RWPE1 (cell line): ENCODE measurements around the gene TRIM29.

Experiments used
- CTCF ChIA-PET: fragments of 350-600 bp; sonication (Branson Sonifier 250); formaldehyde crosslinking; extraction: SDS; loops from one replicate; lab custom pipeline; 2021; lab: Yijun Ruan, JAX
- POLR2A ChIA-PET: fragments of 400-600 bp; formaldehyde crosslinking; extraction: SDS; loops from one replicate; lab custom pipeline; 2020; ENCODE audit warnings: antibody characterized with exemption; ENCODE audit not compliant: low non-redundant PET; lab: Yijun Ruan, JAX
- DNase-seq: peaks from one replicate; pipeline ENCODE4 v3.0.0; 2012; ENCODE audit warnings: low spot score
- H3K27ac ChIP-seq: fragments of 450-650 bp; 2 replicates; pipeline ENCODE4 v1.5.1; 2017
- TF ChIP-seq, protein P1 (sequence below): fragments of 450-650 bp; conservative IDR thresholded peaks from 2 replicates; pipeline ENCODE4 v1.5.1; 2017; ENCODE audit warnings: low read depth, mild to moderate bottlenecking

The TRIM29 gene

DNA sequence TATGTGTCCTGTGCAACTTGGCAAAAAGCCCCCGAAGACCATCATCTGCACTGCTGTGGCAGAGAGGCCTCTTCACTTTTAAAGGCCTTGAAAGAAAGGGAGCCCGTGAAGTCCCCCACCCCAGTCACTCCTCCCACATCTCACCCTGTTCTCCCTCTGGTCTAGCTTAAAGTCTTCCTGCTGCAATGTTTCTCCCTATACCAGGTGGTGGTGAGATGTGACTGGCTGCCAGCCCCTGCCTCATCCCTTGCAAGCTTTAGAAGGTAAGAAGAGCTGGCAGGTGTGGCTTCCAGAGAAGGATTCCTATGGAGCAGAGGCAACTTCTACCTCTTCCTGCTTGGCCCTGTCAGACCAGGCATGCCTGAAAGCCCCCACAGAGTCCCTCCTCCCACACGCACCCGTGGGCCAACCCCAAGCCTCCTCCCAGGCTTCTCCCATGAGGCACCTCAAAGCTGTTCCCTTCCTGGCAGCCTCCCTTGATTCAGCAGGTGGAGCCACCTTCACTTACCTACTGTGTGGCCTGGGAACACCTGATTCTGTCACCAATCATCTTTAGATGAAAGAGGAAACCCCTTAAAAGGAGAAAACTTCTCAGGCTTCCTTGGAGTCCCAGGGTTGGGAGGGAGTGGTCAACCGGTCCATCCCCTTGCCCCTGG lies 4.0 kb upstream of the TRIM29 start:
- H3K27ac ChIP-seq, result no peak overlapping the region
- ChIA-PET POLR2A (no interaction called here), CTCF (interaction anchor here (1.2 kb wide), 1 partner anchor 10 kb away, joined by 4 read pairs; no protein-coding TSS in a partner anchor)
- TF ChIP-seq, protein P1, sequence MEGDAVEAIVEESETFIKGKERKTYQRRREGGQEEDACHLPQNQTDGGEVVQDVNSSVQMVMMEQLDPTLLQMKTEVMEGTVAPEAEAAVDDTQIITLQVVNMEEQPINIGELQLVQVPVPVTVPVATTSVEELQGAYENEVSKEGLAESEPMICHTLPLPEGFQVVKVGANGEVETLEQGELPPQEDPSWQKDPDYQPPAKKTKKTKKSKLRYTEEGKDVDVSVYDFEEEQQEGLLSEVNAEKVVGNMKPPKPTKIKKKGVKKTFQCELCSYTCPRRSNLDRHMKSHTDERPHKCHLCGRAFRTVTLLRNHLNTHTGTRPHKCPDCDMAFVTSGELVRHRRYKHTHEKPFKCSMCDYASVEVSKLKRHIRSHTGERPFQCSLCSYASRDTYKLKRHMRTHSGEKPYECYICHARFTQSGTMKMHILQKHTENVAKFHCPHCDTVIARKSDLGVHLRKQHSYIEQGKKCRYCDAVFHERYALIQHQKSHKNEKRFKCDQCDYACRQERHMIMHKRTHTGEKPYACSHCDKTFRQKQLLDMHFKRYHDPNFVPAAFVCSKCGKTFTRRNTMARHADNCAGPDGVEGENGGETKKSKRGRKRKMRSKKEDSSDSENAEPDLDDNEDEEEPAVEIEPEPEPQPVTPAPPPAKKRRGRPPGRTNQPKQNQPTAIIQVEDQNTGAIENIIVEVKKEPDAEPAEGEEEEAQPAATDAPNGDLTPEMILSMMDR, result no peak
- DNase-seq, result no peak

DNA sequence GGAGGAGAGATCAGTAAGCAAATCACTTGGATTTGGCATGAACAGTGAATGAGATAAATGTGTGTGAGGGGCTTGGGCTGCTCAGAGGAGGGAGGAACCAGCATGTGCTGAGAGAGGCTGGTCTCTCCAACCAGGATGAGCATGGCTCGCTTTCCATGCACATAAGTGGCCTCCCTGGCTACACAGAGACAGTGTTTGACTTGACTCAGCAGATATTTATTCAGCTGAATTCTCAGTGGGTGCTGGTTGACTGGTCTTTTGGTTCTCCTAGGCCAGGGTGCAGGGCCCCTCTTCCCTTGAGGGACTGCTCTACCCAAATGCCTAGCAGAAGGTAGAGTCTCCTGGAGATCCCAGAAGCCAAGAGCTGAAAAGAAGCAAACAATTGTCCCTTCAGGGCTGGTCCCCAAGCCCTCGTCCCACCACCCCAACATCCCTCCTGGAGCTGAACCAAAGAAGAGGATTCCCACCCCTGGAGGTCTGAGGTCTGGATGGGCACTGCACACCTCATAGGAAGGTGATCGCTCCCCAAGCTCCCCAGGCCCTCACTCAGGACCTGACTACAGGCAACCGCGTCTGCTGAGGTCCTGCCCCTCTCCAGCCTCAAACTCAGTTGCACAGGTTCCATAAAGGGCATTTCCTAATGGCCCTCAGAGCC lies 3.3 kb upstream of the TRIM29 start:
- TF ChIP-seq, protein P1, result no peak
- ChIA-PET POLR2A (no interaction called here), CTCF (no interaction called here)
- H3K27ac ChIP-seq, result no peak overlapping the region
- no peak for DNase-seq

DNA sequence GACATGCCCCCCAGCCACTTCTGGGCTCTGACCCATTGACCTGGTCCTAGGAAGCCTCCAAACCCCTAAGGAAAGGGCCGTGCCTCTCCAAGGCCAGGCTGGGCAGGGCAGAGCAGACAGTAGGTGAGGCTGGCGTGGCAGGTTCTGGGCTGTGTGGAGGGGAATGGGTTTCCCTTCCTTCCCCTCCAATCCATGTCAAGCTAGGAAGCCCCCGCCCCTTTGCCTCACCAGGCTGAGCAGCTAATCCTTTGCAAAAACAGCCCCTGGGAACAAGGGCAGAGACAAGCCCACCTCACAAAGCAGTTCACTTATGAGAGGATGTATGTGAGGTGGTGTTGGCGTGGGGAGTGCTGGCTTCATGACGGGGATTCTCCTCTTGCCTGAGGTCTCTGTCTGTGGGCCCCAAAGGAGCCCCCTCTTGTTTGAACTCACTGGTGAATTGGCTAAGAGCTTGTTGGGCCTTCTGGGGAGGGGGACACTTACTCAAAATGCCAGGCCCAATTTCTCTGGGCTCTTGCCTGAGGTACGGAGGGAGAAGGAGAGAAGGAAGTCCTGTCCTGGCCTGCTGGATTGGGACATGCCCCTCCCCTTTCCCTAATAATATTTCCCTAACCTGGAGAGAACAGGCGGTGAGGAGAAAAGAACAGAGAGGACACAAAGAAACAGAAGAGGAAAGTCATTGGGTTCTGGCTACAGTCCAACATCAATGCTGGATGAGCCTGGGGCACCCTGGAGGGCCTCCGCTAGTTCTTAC lies 1.6 kb upstream of the TRIM29 start:
- POLR2A ChIA-PET, result no interaction called here
- TF ChIP-seq, protein P1, result no peak
- CTCF ChIA-PET, result interaction anchor here (0.6 to 0.7 kb wide), 3 partner anchors 95 to 991 kb away, joined by 3 read pairs; partner anchors contain the start of gene ABCG4
- DNase-seq, result no peak
- peak overlapping the region; percentile 99 for H3K27ac ChIP-seq

DNA sequence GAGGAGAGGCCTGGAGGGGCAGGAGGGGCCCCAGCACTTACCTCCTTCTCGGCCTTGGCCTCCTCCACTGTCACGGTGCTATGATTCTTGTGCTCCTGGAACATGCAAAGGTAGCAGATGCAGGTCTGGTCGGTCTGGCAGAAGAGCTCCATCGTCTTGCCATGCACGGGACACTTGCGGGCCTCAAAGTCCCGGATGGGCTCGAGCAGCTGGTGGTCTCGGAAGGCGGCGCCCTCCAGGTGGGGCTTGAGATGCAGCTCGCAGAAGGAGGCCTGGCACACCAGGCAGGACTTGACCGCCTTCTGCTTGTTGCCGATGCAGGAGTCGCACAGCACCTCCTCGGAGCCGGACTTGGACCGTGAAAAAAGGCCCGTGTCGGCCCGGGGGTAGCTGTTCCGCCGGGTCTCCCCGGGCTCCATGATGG lies 714 bp downstream of the TRIM29 start:
- no peak for DNase-seq
- TF ChIP-seq, protein P1, result no peak
- peak overlapping the region; percentile 99 for H3K27ac ChIP-seq
- CTCF ChIA-PET, result interaction anchor here (0.6 to 3.5 kb wide), 11 partner anchors 9 to 1050 kb away, joined by 3 to 32 read pairs (median 4); no protein-coding TSS in a partner anchor
- POLR2A ChIA-PET, result interaction anchor here (0.6 to 1.9 kb wide), 5 partner anchors 9 to 1684 kb away, joined by 3 to 7 read pairs (median 4); no protein-coding TSS in a partner anchor

DNA sequence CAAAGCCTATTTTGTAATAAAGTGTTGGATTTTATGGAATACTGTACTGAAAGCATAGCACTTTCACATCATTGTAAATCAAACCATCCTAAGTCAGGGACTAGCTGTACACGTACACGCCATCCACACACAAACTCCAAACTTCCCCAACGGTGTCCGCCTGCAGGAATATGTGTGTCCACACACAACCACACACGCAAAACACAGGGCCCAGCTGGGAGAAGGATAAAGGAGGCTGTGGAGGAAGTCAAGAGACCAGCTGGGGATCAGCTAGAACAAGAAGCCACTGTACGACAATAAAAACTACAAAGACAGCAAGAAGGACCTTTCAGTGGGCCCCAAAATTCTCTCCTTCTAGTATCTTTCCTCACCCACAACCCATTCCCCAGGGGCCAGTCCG lies 1.6 kb downstream of the TRIM29 start:
- H3K27ac ChIP-seq, result peak overlapping the region; percentile 99
- CTCF ChIA-PET, result interaction anchor here (1.2 to 3.5 kb wide), 2 partner anchors 24 to 33 kb away, joined by 3 to 32 read pairs; no protein-coding TSS in a partner anchor
- POLR2A ChIA-PET, result interaction anchor here (1.1 kb wide), 1 partner anchor 15 kb away, joined by 6 read pairs; no protein-coding TSS in a partner anchor
- TF ChIP-seq, protein P1, result no peak
- no peak for DNase-seq

DNA sequence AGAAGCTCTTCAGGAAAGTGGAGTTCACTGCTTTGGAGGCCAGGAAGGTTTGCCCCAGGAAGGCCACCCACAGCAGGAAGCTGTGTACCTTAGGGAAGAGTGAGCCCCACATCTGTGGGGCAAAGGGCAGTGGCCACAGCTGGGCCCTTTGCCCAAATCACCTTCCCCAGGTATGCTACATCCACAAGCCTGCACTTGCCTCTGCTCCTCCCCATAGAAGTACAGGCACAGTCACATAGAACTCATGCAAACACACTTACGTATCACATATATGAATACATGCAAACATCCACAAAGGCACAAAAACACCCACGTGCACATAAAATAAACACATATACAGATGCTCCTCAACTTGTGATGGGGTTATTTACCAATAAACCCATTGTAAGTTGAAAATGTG lies 2.1 kb downstream of the TRIM29 start:
- TF ChIP-seq, protein P1, result no peak
- CTCF ChIA-PET, result interaction anchor here (0.8 to 3.5 kb wide), 3 partner anchors 23 to 419 kb away, joined by 3 to 32 read pairs (median 4); no protein-coding TSS in a partner anchor
- peak; percentile 75 for DNase-seq
- peak overlapping the region; percentile 99 for H3K27ac ChIP-seq
- POLR2A ChIA-PET, result interaction anchor here (0.6 to 1.1 kb wide), 2 partner anchors 15 to 24 kb away, joined by 3 to 6 read pairs; no protein-coding TSS in a partner anchor
